Neural cell (in vitro differentiated cells): ENCODE results near the gene EGFL7.

Experiments
- EZH2 ChIP-seq: fragments of 200-600, 300-800 bp; shearing (Covaris generic), sonication (generic); IDR thresholded peaks from 2 replicates; pipeline ENCODE4 v1.6.1; 2014; ENCODE audit warnings: antibody characterized with exemption, low read length, borderline replicate concordance, mild to moderate bottlenecking; ENCODE audit not compliant: insufficient read depth, poor library complexity, severe bottlenecking
- POLR2AphosphoS5 ChIP-seq: IDR thresholded peaks from 2 replicates; pipeline ENCODE4 v1.6.1; 2012
- RAD21 ChIP-seq: fragments of 450-650 bp; conservative IDR thresholded peaks from 2 replicates; pipeline ENCODE4 v1.6.1; 2014; ENCODE audit warnings: antibody characterized with exemption, mild to moderate bottlenecking, moderate library complexity
- TF ChIP-seq, protein P1 (sequence below): fragments of 450-650 bp; IDR thresholded peaks from 2 replicates; pipeline ENCODE4 v1.5.1; 2014; ENCODE audit warnings: antibody characterized with exemption, mild to moderate bottlenecking, moderate library complexity; ENCODE audit not compliant: poor library complexity, severe bottlenecking

DNA sequence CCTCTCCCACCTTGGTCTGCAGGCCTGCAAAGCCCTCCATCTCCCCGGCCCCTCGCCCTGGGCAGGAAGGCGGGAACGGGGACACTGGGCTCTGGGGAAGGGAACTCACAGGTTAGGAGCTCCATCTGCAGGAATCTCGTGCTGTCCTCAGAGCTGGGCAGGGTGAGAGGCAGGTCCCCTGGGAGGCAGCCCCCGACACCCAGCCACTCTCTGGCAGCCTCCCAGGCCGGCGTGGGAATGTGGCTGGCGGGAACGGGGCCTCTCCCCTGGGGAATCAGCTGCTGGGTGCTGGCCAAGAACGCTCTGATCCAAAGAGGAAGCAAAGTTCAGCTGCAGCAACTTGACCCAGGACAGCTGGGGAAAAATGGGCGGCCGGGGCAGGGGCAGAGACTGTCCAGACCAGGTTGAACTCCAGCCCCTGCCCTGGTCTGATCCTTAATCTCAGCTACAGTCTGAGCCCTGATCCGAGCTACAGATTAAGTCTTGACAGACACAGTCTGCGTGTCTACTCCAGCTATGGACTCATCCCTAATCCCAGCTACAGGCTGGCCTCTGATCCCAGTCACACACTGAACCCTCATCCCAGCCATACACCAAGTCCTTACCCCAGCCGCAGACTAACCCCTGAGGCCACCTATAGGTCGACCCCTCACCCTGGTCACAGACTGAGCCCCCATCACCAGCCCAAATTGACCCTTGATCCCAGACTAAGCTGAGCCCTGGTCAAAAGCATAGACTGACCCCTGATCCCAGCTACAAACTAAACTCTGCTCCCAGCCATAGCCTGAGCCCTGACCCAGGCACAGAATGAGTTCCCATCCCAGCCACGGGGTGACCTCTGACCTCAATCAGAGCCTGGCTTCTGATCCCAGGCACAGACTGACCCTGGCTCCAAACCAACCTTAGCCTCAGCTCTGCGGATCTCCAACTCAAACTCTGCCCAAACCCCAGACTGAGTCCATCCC, 37.3 kb upstream of the EGFL7 start:
- TF ChIP-seq RAD21 = peak; percentile 15
- TF ChIP-seq, protein P1, sequence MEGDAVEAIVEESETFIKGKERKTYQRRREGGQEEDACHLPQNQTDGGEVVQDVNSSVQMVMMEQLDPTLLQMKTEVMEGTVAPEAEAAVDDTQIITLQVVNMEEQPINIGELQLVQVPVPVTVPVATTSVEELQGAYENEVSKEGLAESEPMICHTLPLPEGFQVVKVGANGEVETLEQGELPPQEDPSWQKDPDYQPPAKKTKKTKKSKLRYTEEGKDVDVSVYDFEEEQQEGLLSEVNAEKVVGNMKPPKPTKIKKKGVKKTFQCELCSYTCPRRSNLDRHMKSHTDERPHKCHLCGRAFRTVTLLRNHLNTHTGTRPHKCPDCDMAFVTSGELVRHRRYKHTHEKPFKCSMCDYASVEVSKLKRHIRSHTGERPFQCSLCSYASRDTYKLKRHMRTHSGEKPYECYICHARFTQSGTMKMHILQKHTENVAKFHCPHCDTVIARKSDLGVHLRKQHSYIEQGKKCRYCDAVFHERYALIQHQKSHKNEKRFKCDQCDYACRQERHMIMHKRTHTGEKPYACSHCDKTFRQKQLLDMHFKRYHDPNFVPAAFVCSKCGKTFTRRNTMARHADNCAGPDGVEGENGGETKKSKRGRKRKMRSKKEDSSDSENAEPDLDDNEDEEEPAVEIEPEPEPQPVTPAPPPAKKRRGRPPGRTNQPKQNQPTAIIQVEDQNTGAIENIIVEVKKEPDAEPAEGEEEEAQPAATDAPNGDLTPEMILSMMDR = no peak
- TF ChIP-seq EZH2 = no peak
- TF ChIP-seq POLR2AphosphoS5 = no peak
